Activated naive CD8-positive, alpha-beta T cell treated with anti-CD3 and anti-CD28 coated beads, Interleukin-2, amount 50 U/mL, for 16 hours (primary cell): Measurements from ENCODE around the gene CEP250.
"Not testable (repeated sequence)": the region's sequence is repeated elsewhere in the genome, so short reads cannot be mapped to it uniquely, and the experiment has no call there.

Experiments
- DNase-seq: peaks from one replicate; pipeline ENCODE4 v3.0.0-alpha.2; 2020; ENCODE audit warnings: low read depth, low spot score

Gene CEP250, protein sequence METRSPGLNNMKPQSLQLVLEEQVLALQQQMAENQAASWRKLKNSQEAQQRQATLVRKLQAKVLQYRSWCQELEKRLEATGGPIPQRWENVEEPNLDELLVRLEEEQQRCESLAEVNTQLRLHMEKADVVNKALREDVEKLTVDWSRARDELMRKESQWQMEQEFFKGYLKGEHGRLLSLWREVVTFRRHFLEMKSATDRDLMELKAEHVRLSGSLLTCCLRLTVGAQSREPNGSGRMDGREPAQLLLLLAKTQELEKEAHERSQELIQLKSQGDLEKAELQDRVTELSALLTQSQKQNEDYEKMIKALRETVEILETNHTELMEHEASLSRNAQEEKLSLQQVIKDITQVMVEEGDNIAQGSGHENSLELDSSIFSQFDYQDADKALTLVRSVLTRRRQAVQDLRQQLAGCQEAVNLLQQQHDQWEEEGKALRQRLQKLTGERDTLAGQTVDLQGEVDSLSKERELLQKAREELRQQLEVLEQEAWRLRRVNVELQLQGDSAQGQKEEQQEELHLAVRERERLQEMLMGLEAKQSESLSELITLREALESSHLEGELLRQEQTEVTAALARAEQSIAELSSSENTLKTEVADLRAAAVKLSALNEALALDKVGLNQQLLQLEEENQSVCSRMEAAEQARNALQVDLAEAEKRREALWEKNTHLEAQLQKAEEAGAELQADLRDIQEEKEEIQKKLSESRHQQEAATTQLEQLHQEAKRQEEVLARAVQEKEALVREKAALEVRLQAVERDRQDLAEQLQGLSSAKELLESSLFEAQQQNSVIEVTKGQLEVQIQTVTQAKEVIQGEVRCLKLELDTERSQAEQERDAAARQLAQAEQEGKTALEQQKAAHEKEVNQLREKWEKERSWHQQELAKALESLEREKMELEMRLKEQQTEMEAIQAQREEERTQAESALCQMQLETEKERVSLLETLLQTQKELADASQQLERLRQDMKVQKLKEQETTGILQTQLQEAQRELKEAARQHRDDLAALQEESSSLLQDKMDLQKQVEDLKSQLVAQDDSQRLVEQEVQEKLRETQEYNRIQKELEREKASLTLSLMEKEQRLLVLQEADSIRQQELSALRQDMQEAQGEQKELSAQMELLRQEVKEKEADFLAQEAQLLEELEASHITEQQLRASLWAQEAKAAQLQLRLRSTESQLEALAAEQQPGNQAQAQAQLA (N-terminal part only)

DNA sequence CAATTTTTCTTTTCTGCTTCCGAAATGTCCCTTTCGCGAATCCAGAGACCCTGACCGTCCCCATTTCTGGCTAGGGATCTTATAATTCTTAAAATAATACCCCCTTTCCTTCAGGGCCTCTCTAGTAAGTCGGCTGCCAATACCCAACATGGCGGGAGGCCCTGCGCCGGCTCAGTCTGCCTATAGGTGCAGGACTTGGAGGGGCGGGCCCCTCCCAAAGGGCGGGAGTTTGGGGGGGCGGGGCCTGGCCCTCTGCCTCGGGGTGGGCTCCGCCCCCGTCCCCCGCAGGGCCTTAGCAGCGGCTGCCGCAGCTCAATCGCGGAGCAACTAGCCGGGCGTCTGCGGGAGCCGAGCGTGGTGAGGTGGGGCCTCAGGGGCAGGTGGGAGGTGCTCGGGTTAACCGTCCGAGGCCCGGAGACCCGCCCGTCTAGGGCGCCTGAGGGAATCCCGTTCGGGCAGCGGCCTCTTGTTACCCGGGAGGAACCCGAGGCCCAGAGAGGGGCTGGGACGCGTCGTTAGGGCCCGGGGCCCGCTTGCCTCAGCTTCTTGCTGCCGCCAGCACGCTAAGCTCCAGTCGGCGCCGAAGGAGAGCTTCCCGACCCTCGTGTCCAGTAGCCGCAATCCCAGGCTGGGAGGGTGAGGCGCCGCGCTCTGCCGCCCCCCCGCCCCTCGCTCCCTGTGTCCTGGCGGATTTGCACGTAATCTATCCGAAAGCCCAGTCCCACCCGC lies at the start of gene CEP250:
TSS of gene CEP250 (plus strand) at position 718 of the 729 bp plus-strand sequence. CDS start 6,770 bp downstream, outside the sequence.
- peak; percentile 85 for DNase-seq

DNA sequence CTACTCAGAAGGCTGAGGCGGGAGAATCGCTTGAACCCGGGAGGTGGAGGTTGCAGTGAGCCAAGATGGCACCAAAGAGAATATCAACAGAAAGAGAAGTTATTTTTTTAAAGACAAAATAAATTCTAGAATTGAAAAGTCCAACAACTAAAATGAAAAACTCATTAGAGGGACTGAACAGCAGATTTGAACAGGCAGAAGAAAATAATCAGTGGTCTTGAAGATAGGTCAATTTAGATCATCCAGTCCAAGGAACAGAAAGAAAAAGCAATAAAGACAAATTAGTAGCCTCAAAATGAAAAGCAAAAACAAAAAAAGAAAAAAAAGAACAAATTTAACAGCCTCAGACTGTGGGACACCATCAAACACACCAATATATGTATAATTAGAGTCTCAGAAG lies 49.6 kb upstream of the CEP250 start:
- no peak for DNase-seq

DNA sequence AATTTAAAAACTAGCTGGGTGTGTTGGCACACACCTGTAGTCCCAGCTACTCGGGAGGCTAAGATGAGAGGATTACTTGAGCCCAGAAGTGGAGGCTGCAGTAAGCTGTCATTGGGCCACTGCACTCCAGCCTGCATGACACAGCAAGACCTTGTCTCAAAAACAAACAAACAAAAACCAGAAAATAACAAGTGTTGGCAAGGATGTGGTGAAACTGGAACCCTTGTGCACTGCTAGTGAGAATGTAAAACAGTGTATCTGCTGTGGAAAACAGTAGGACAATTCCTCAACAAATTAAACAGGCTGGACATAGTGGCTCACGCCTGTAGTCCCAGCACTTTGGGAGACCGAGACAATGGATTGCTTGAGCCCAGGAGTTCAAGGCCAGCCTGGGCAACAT lies 47.1 kb upstream of the CEP250 start:
- DNase-seq, result no peak

DNA sequence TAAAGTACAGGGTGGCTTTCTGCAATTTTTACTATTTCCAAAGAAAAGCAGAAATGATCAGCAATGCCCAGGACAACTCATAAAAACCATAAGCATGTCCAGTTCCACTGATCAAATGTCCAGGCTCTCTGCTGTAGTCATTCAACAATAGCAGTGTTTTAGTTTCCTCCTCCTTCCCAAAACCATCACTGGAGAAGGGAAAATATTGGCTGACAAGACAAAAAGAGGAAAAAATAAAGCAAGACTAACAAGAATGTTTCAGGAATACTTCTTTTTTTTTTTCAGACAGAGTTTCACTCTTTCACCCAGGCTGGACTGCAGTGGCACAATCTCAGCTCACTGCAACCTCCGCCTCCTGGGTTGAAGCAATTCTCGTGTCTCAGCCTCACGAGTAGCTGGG lies 45.9 kb upstream of the CEP250 start:
- DNase-seq, result no peak

DNA sequence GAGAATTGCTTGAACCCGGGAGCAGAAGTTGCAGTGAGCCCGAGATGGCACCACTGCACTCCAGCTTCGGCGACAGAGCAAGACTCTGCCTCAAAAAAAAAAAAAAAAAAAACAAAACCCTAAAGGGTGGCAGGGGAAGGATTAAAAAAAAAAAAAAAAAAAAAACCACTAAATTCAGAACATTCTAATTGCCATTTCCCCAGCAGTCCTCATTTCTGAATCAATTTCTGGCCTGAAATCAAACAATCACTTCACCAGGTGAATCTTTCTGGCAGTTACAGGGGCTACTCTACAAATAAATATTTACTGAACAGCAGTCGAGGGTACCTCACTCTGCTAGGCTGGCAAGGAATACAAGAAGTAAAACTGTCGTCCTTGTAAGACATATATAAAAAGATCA lies 44.8 kb upstream of the CEP250 start:
- no peak for DNase-seq

DNA sequence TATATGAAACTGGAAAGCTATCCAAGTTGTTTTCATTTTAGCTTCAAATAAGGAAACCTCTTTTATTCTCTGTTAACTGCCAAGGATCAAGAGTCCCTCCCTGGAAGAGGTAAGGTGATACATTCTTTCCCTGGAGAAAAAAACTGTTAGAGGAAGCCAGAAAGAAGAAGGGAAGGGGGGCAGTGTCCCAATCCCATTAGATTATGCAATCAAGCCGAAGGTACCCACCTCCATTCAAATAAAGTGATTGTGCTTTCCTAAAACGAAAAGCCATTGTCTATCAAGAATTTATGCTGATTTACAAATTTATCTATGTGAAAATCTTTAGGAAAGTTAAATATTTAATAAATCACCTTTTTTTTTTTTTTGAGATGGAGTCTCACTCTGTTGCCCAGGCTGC lies 34.1 kb upstream of the CEP250 start:
- DNase-seq, result no peak

DNA sequence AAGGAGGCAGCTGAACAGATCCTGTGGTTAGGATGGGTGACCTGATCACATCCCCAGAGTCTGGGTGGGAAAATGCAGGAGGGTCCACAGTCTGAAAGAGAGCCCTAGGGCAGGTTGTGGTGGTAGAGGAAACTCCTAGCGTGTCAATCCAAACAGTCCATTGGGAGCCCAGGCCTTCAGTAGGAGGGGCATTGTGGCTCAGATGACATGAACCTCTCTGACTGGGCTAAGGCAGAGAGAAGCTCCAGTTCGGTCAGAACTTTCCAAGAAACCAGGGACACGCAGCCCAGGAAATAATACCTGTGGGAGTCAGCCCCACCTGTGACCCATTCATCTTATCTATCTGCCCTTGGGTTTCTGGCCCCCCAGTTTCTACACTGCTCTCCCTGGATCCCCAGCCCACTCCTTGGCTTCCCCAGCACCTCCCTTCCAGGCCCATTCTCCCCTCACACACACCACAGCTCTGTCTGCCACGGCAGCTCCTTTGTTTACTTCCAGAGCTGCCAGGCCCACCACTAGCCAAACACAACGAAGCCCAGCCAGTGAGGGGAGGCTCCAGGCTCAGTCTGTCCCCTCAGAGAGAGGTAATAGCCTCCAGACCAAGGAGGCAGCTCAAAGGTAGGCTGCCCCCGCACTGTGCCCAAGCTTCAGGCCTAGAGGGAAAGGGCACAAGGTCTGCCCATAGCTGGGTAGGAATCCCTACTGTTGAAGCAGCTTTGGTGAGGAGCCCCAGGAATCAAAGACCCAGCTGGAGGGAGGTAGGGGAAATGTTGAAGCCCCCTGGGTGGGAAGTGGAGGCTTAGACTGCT lies 23.6 kb upstream of the CEP250 start:
- no peak for DNase-seq

DNA sequence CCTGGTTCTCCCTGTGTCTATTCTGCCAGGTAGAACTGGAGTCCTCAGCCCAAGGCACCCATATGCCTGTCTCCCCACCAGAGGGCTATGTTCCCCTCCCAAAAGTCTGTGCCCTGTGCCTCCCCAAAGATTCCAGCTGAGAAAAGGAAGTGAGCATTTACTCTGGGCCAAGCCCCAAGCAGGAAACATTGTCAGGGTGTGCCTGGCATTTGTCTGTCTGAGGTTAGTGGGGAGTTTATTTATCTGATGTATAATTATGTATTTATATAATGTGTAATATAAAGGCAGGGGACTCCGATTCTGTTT lies 23.0 kb upstream of the CEP250 start:
- DNase-seq, result no peak

DNA sequence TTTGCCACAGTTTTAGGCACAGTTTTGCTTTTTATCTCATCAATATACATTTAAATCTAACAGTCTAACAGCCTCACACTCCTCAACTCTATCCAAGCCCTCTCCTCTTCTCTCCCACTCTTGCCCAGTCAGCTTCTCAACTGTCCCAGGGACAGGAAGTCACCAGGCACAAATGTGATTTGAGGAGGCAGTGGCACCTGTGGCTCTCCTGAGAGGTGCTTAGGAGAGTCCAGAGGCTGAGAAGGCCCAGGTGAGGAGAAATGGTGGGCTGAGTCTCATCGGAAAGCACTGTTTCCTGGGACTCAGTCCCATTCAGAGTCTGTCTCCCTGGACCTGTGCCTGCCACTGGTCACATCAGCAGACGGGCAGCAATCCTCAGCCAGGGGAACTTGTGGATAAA lies 22.1 kb upstream of the CEP250 start:
- no peak for DNase-seq

DNA sequence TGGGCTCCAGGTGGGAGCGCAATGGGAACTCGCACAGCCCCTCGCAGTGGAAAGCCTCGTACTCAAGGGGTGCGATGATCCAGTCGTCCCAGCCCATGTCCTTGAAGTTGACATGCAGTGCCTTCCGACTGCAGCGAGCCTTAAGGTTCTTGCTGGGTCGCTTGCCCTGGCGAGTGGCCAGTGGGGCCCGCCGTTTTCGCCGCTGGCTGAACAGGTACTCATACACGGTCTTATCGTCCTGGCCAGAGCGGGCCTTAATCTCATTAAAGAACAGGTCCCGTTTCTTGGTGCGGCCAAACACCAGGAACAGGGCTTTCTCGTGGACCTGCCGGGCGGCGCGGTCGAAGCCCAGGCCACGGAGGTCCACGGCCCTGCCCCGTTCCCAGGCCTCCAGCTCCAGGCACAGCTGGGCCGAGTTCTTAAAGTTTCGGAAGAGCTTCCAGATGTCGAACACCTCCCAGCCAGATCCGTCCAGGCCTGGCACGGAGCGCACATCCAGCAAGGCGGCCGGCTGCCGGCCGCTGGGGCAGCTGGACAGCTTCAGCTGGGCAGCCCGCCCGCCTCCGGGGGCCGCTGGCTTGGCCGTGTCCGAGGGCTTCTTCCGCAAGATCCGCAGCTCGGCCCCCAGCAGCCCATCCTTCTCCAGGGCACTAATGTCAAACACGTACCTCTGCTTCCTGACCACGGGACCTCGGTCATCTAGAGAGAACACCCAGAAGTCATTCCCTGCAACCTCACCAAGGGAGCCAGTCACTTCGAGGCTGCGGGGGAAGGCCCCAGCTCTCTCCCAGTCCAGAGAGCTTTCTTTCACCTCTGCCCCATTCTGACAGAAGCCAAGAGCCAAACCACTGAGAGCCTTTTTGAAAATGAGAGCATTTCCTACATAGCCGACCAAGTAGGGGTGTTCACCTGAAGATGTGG lies 21.1 kb upstream of the CEP250 start:
- no peak for DNase-seq

DNA sequence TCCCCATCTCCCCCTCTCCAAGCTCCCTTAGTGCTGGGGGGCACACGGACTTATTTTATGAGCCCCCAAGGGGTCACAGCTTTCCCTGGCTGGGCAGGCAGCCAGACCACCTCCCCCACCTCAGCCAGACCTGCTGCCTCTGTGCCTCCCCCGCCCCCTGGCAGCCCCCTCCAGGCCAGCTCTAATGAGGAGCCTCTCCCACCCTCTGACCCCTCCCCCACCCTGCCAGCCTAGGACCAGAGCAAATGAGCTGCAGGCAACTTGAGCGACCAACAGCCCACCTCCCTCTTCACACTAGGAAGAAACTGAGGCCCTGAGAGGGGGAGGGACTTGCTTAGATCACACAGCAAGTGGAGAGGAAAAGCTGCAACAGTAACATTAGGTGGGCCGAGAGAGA lies 19.2 kb upstream of the CEP250 start:
- no peak for DNase-seq

DNA sequence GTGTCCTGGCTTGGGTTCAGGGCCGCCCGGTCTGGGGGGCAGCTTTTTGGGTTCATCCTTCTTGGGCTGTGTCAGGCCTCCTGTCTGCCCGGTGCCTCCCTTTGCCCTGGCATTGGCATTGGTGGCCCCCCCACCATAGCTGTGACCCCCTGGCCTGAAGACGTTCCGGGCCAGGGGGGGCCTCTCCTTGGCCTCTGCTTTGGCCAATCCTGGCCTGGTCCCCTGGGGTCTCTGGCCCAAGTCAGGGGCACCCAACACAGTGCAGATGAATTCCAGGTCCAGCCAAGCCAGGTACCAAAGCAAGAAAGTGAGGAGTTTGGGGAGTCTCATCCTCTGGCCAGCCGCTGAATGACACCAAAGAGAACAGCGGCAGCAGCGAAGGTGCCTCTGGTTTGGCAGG lies 17.8 kb upstream of the CEP250 start:
- DNase-seq, result no peak

DNA sequence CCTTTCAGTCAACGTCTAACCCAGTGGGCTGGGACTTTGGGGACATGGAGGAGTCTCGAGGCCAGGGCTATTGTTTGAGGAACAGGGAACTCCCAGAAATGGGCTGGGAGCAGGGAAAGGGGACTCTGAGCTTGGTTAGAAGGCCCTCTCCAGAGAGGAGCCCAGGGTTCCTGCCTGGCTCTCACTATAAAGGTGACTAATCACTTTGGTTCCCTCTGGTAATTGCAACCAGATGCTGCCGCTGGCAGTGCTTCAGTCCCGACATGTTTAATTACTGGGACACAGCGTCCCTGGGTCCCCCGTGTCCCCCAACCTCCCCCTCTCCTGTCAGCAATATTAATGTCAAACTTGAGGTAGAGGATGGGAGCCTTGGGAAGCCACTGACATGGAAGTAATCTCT lies 12.4 kb upstream of the CEP250 start:
- DNase-seq, result no peak

DNA sequence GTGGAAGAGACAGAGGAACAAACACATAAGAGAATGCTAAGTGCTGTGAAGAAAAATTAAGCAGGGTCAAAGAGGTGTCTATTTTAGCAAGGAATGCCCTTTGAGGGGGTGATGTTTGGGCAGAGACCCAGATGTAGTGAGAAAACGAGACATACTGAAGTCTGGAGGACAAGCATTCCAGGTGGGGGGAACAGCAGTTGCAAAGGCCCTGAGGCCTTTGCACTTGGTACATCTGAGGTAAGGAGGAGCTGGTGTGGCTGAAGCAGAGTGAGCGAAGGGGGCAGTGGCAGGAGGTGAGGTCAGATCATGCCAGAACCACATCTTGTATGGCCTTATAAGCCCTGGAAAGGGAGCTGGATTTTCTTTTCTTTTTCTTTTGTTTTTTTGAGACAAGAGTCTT lies 11.2 kb upstream of the CEP250 start:
- DNase-seq, result no peak

DNA sequence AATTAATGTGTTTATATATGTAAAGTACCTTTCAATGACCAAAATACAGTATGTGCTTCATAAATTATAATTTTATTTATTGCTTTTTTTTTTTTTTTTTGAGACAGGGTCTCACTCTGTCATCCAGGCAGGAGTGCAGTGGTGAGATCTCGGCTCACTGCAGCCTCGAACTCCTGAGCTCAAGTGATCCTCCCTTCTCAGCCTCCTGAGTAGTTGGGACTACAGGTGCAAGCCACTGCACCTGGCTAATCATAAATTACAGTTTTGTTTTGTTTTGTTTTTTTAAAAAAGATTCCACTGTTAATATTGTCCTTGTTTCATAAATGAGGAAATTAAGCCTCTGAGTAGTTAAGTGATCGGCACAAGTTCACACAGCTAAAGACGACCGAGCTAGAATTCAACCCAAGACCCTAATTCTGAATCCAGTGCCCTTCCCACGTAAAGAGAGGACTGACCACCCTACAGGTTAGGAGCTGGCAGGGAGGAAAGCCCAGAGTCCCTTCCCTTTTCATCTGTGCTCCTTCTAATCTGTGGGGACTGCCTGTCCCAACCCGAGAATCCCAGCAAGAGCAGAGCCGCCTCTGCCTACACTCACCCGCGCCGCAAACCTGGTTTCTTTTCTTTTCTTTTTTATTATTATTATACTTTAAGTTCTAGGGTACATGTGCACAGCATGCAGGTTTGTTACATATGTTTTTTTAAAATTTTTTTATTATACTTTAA lies 8.9 kb upstream of the CEP250 start:
- no peak for DNase-seq

DNA sequence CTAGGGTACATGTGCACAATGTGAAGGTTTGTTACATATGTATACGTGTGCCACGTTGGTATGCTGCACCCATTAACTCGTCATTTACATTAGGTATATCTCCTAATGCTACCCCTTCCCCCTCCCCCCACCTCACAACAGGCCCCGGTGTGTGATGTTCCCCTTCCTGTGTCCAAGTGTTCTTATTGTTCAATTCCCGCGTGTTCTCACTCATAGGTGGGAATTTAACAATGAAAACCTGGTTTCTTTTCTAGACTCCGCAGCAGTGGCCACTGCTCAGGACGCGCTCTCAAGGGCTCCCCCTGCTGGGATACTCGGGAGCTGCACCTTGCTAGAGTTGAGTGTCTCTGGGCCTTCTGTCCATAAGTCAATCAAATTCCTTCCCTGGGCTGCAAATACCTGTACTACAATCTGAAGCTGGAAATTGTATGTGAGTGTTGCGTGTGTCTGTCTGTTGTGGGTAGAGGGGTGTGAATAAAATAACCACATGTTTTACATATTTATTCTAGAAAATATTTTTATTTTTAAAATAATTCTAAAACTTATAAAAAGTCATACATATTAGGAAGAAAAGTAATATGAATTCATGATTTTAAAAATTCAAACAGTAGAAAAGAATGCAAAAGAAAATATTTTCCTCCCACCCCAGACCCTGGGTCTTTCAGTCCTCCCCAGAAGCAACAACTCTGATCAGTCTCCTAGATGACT lies 8.2 kb upstream of the CEP250 start:
- peak; percentile 86 for DNase-seq

DNA sequence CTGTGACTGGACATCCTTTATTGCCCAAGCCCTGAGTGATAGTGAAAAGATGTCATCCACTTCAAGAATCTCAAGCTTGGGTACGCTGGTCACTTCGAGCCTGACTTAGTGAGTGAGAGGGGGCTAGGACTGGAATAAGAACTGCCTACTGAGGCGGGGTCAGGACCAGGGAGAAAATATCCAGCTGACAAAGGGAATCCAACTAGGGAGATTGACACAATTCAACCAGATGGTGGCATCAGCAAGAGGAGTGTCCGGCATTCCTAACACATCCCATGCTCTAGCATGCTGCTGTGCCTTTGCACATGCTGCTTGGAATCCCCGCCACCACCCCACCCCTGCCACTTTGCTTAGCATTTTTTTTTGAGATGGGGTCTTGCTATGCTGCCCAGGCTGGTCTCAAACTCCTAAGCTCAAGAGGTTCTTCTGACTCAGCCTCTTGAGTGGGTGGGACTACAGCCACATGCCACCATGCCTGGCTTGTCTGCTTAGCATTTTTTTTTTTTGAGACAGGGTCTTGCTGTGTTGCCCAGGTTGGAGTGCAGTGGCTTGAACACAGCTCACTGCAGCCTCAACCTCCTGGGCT lies 6.5 kb upstream of the CEP250 start:
- DNase-seq, result no peak

DNA sequence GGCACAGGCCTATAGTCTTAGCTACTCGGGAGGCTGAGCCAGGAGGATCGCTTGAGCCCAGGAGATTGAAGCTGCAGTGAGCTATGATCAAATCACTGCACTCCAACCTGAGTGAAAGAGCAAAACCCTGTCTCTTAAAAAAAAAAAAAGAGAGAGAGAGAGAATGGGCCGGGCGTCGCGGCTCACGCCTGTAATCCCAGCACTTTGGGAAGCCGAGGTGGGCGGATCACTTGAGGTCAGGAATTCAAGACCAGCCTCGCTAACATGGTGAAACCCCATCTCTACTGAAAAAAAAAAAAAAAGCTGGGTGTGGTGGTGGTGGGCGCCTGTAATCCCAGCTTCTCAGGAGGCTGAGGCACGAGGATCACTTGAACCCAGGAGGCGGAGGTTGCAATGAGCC lies 5.5 kb upstream of the CEP250 start:
- not testable (repeated sequence) for DNase-seq
